ES-I3 (cell line): Measurements from ENCODE around the gene CCL22.
"Not testable (repeated sequence)": the region's sequence is repeated elsewhere in the genome, so short reads cannot be mapped to it uniquely, and the experiment has no call there.

Experiments used
- H3K36me3 ChIP-seq: 2 replicates; pipeline ENCODE4 v1.6.1; 2013; ENCODE audit warnings: mild to moderate bottlenecking, low read length, control low read depth, moderate library complexity; ENCODE audit not compliant: insufficient read depth
- H3K4me1 ChIP-seq: 2 replicates; pipeline ENCODE4 v1.6.1; 2013; ENCODE audit warnings: mild to moderate bottlenecking, control low read depth, low read length; ENCODE audit not compliant: insufficient read depth
- H3K9ac ChIP-seq: 2 replicates; pipeline ENCODE4 v1.6.1; 2013; ENCODE audit warnings: low read depth, mild to moderate bottlenecking, low read length, moderate library complexity
- H3K9me3 ChIP-seq: 2 replicates; pipeline ENCODE4 v1.6.1; 2013; ENCODE audit warnings: mild to moderate bottlenecking, low read length, moderate library complexity; ENCODE audit not compliant: control insufficient read depth, insufficient read depth

Gene CCL22

GRCh38 chr16:57388359-57389086 is 29.9 kb downstream of the CCL22 start:
- no peaks in the 10 kb centered on the region for H3K36me3 ChIP-seq
- no peak overlapping the region for H3K9ac ChIP-seq
- H3K9me3 ChIP-seq = 0 out of 2 replicates have a peak, but pooled peaks cover 3% of the 10 kb centered on the region
- H3K4me1 ChIP-seq = peaks cover 21% of the 10 kb centered on the region; the same call in 1 of the 2 replicates

GRCh38 chr16:57389087-57389468 is 30.5 kb downstream of the CCL22 start:
- no peak overlapping the region for H3K9ac ChIP-seq
- H3K36me3 ChIP-seq = no peaks in the 10 kb centered on the region
- H3K4me1 ChIP-seq = peaks cover 16% of the 10 kb centered on the region; the same call in 1 of the 2 replicates
- 0 out of 2 replicates have a peak, but pooled peaks cover 3% of the 10 kb centered on the region for H3K9me3 ChIP-seq

DNA sequence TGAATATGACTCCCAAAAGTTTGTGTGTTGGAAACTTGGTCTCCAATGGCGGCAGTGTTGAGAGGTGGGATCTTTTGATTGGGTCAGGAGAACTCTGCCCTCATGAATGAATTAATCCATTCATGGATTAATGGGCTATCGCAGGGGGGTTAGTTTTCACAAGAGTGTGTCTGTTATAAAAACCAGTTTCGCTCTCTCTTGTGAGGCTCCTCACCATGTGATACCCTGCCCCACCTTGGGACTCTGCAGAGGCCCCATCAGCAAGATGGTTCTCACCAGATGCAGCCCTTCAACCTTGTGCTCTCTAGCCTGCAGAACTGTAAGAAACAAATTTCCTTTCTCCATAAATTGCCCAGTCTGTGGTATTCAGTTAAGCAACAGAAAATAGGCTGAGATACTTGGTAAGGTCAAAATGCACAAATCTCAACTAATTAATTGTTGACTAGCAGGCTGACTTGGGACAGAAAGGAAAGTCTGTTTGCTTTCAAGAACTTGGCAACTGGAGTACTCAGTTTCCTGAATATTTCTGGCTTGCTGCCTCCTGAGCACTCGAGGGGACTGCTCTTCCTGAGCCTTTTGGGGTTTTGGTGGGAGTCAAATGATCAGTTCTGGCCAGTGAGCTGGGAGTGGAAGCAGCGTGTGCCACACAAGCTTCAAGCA is 32.2 kb downstream of the CCL22 start:
- Histone ChIP-seq H3K4me1 (peaks cover 10% of the 10 kb centered on the region; the same call in 1 of the 2 replicates), H3K9me3 (0 out of 2 replicates have a peak, but pooled peaks cover 3% of the 10 kb centered on the region), H3K36me3 (no peaks in the 10 kb centered on the region), H3K9ac (no peak overlapping the region)

DNA sequence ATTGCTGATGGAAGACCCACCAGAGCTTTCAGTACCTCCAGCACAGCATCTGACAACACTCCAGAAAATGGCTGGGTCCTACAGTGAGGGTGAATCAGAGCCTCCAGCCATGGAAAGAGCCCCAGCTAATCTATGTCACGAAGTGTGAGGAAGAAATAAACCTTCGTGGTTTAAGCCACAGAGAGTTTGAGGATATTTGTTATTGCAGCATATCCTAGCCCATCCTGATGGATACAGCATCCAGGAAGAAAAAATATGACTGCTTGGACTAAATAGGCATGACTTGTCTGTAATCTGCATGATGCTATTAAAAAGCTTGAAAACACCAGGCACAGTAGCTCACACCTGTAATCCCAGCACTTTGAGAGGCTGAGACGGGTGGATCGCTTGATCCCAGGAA is 32.7 kb downstream of the CCL22 start:
- peaks cover 9% of the 10 kb centered on the region; the same call in 1 of the 2 replicates for H3K4me1 ChIP-seq
- 0 out of 2 replicates have a peak, but pooled peaks cover 3% of the 10 kb centered on the region for H3K9me3 ChIP-seq
- H3K36me3 ChIP-seq = no peaks in the 10 kb centered on the region
- no peak overlapping the region for H3K9ac ChIP-seq

DNA sequence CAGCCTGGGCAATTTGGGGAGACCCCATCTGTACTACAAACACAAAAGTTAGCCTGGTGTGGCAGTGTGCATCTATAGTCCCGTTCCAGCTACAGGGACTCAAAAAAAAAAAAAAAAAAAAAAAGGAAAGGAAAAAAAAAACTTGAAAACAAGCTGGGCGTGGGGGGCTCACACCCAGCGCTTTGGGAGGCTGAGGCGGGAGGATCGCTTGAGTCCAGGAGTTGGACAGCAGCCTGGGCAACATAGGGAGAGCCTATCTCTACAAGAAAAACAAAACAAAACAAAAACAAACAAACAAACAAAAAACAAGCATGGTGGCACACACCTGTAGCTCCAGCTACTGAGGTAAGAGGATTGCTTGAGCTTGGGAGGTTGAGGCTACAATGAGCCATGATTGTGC is 33.1 kb downstream of the CCL22 start:
- Histone ChIP-seq H3K9ac (no peak overlapping the region), H3K36me3 (no peaks in the 10 kb centered on the region), H3K4me1 (peaks cover 5% of the 10 kb centered on the region; the same call in 1 of the 2 replicates), H3K9me3 (0 out of 2 replicates have a peak, but pooled peaks cover 3% of the 10 kb centered on the region)

DNA sequence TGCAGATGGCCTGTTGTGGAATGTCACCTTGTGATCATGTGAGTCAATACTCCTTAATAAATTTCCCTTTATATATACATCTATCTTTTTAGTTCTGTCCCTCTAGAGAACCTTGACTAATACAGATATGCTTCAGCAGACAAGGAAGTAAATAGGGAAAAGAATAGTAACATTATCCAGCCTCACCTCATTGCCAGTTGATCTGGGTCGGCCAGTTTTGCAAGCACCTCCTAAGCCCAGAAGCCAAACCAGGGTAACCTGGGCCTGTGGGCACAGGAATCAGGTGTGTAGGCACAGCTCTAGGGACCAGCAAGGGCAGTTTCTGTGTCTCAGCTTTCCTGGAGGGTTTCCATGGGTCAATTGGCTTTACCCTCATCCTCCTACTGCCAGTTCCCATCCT is 34.1 kb downstream of the CCL22 start:
- Histone ChIP-seq H3K4me1 (0 out of 2 replicates have a peak, but pooled peaks cover 4% of the 10 kb centered on the region), H3K9ac (no peak overlapping the region), H3K36me3 (no peaks in the 10 kb centered on the region), H3K9me3 (0 out of 2 replicates have a peak, but pooled peaks cover 3% of the 10 kb centered on the region)

- Histone ChIP-seq H3K36me3 (no peaks in the 10 kb centered on the region), H3K9ac (no peak overlapping the region), H3K9me3 (0 out of 2 replicates have a peak, but pooled peaks cover 3% of the 10 kb centered on the region), H3K4me1 (no peaks in the 10 kb centered on the region)
Measured at GRCh38 chr16:57394444-57394843, 35.9 kb downstream of the CCL22 start.

DNA sequence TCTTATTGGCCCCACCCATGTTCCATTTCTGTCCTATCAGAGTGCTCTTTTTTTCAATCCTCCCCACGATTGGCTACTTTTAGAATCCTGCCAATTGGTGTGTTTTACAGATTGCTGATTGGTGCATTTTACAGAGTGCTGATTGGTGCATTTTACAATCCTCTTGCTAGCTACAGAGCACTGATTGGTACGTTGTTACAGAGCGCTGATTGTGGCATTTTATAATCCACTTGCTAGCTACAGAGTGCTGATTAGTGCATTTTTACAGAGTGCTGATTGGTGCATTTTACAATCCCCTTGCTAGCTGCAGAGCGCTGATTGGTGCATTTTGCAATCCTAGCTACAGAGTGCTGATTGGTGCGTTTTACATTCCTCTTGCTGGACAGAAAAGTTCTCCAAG is 36.4 kb downstream of the CCL22 start:
- no peak overlapping the region for H3K9ac ChIP-seq
- no peaks in the 10 kb centered on the region for H3K36me3 ChIP-seq
- 0 out of 2 replicates have a peak, but pooled peaks cover 3% of the 10 kb centered on the region for H3K9me3 ChIP-seq
- no peaks in the 10 kb centered on the region for H3K4me1 ChIP-seq

GRCh38 chr16:57396786-57397185 is 38.2 kb downstream of the CCL22 start:
- Histone ChIP-seq H3K9me3 (no peaks in the 10 kb centered on the region), H3K4me1 (no peaks in the 10 kb centered on the region), H3K36me3 (no peaks in the 10 kb centered on the region), H3K9ac (no peak overlapping the region)

- H3K4me1 ChIP-seq, H3K36me3 ChIP-seq, H3K9me3 ChIP-seq, H3K9ac ChIP-seq: not testable (repeated sequence)
Measured at GRCh38 chr16:57397493-57397892, 38.9 kb downstream of the CCL22 start.

DNA sequence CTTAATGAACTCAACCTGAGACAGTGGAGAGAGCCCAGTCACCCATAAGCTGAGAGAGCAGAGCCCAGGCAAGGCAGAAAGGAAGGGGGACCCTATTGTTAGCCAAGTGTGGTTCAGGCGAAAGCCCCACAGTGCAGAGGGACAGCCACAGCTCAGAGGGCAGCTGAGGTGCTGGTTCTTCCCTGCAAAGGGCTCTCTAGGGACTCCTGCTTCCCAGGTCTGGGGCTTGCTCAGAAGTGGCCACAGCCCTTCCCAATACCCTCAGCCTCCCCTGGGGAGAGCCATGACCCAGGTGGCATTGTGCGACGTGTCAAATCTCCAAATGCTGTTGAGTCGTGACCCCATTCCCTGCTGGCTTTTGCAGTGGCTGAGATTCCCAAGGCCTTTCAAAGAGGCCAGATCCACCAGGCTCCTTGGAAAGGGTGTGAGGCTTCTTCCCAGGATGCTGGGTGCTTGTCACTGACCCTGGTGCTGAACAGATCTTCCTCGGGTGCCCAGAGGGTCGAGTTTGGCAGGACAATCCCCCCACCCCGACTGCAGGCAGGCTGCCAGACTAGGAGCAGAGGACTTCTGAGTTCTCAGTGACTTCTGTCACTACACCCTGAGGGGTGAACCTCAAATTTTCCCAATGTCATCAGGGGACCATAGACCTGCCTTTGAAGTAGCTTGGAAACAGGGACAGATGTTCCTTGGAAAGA is 43.5 kb downstream of the CCL22 start:
- no peaks in the 10 kb centered on the region for H3K4me1 ChIP-seq
- no peaks in the 10 kb centered on the region for H3K9me3 ChIP-seq
- no peak overlapping the region for H3K9ac ChIP-seq
- no peaks in the 10 kb centered on the region for H3K36me3 ChIP-seq

- Histone ChIP-seq H3K9ac (no peak within 1 kb of the TSS), H3K9me3 (no peaks in the 10 kb centered on the region), H3K4me1 (no peaks in the 10 kb centered on the region), H3K36me3 (no peaks in the 10 kb centered on the region)
Measured at GRCh38 chr16:57403965-57404817, 45.6 kb downstream of the CCL22 start, which contains the start of gene CCL17. Gene CCL17, plus strand, starts transcription at chr16:57404767. Its CDS starts 9,166 bp downstream, at chr16:57413933.

DNA sequence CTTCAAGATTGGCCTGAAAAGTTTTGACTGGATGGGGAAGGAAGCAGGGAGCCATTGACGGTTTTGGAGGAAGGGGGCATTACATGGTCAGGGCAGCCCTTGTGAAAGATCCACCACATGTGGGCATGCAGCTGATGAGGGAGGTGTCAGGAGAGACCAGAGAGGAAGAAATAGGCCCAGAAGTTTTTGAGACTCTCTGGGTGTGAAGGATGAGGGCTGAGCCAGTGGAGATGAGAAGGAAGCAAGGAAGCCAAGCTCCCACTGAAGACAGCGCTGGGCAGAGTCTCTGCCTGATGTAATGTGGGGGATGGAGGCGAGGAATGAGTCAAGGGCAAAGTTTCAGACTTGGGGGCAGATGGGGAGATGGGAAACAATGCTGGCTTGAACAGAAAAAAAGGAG is 46.5 kb downstream of the CCL22 start:
- H3K9me3 ChIP-seq = no peaks in the 10 kb centered on the region
- no peaks in the 10 kb centered on the region for H3K4me1 ChIP-seq
- H3K36me3 ChIP-seq = no peaks in the 10 kb centered on the region
- H3K9ac ChIP-seq = no peak overlapping the region

DNA sequence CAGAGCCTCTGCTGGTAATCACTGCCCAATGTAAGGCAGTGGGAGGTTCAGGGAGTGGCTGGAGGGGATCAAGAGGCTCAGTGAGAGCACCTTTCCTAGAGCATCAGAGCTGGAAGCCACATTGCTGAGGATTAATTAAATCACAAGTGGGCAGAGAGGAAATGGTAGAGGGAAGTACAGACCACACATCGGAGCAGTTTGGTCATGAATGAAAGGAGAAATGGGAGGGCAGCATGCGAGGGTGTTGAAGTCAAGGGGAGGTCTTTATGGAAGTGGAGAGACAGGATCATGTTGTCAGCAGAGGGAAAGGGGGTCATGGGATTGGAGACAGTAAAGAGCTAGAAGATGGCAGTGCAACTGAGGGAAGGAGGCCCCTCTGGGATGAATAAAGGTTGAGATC is 48.3 kb downstream of the CCL22 start:
- Histone ChIP-seq H3K36me3 (no peaks in the 10 kb centered on the region), H3K9me3 (no peaks in the 10 kb centered on the region), H3K4me1 (no peaks in the 10 kb centered on the region), H3K9ac (no peak overlapping the region)
